Astrocyte (in vitro differentiated cells and primary cell): Measurements from ENCODE around the gene FSD1L.

Experiments used
- CTCF ChIP-seq: IDR thresholded peaks from 2 replicates; pipeline ENCODE4 v1.5.1; 2011; ENCODE audit warnings: low read depth, mild to moderate bottlenecking, inconsistent platforms, low read length, moderate library complexity; ENCODE audit not compliant: insufficient read depth
- EZH2 ChIP-seq: IDR thresholded peaks from 2 replicates; pipeline ENCODE4 v1.6.1; 2012; ENCODE audit warnings: mild to moderate bottlenecking, low read length, inconsistent platforms; ENCODE audit not compliant: insufficient read depth

- TF ChIP-seq CTCF (peak; percentile 87), EZH2 (no peak)
Observed at GRCh38 chr9:105414947-105415661, 32.7 kb upstream of the FSD1L start.
